Naive B cell (primary cell): ENCODE results near the gene IRF2BP2. TPM values are rescaled to one million over a fixed set of nuclear protein-coding genes. Genes with fewer than 3 reads are reported as not detected.

Source experiments
- ATAC-seq, 2 donors: fragments of 150-1000 bp; cut with Tn5 transposase; 2 replicates each; pipeline ENCODE4 v1.10.0; 2021; ENCODE audit warnings: low read depth in 2 of 2, mild to moderate bottlenecking in 2 of 2, moderate library complexity in 2 of 2
- DNase-seq: peaks from one replicate; pipeline ENCODE4 v3.0.0; 2022
- H3K27ac Mint-ChIP-seq, 6 donors: one replicate each; pipeline ENCODE4 v1.8.0; 2020 to 2022; ENCODE audit warnings: mild to moderate bottlenecking in 6 of 6, mixed read lengths in 6 of 6, moderate library complexity in 5 of 6, inconsistent platforms in 2 of 6
- H3K27me3 Mint-ChIP-seq, 3 donors: one replicate each; pipeline ENCODE4 v1.8.0; 2021 to 2022; ENCODE audit warnings: mixed read lengths in 3 of 3, mild to moderate bottlenecking in 1 of 3
- H3K36me3 Mint-ChIP-seq, 2 donors: one replicate each; pipeline ENCODE4 v1.8.0; 2020 to 2022; ENCODE audit warnings: mixed read lengths in 2 of 2, inconsistent platforms in 1 of 2, mild to moderate bottlenecking in 1 of 2
- H3K4me1 Mint-ChIP-seq, 3 donors: one replicate each; pipeline ENCODE4 v1.8.0; 2020 to 2022; ENCODE audit warnings: mixed read lengths in 3 of 3, inconsistent platforms in 1 of 3, mild to moderate bottlenecking in 1 of 3, moderate library complexity in 1 of 3
- H3K4me3 Mint-ChIP-seq, 8 donors: one replicate each; pipeline ENCODE4 v1.8.0; 2020 to 2022; ENCODE audit warnings: mild to moderate bottlenecking in 8 of 8, mixed read lengths in 8 of 8, moderate library complexity in 8 of 8, inconsistent platforms in 2 of 8
- H3K9me3 Mint-ChIP-seq, 7 donors: one replicate each; pipeline ENCODE4 v1.8.0; 2020 to 2022; ENCODE audit warnings: mixed read lengths in 7 of 7, mild to moderate bottlenecking in 5 of 7, inconsistent platforms in 2 of 7, moderate library complexity in 1 of 7
- polyA plus RNA-seq, 6 donors: library from polyadenylated mRNA; unstranded; fragments of 300-500 nt; fragmentation: Illumina TruSeq; gene quantifications; one replicate each; pipeline ENCODE4 v1.2.3, GENCODE V29; 2021; ENCODE audit warnings: low read depth in 6 of 6

The IRF2BP2 gene
- polyA plus RNA-seq, 6 donors from 2014 or later: 40.3 to 66.1 (median 55.3) TPM

- H3K36me3 Mint-ChIP-seq: no peaks in the 10 kb centered on the region
- no peak overlapping the region for H3K4me3 Mint-ChIP-seq
- H3K4me1 Mint-ChIP-seq: no peaks in the 10 kb centered on the region
- H3K27ac Mint-ChIP-seq: no peak overlapping the region
- ATAC-seq (no peak), DNase-seq (no peak)
- no peaks in the 10 kb centered on the region for H3K9me3 Mint-ChIP-seq
- H3K27me3 Mint-ChIP-seq: peaks cover 0 to 7% (median 4%) of the 10 kb centered on the region in 3 donors
Measured at GRCh38 chr1:234573711-234574299, 36.2 kb downstream of the IRF2BP2 start.

DNA sequence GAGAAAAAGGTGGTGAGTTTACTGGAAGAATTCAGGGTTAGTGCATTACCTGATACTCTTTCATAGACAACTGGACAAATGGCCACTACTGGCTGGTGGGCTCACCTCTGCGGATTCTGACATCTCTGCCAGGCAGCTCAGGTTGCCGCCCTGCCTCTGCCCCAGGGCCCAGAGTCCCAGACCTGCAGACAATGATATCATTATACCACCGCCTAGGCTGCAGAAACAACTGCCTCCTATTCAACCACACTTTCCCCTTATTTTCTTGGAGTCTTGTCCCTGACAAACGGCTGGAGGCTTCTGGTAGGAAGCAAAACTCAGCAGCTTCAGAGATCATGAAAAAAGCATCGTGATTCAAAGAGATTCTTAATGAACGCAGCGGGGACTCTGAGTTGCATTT, 37.0 kb downstream of the IRF2BP2 start:
- H3K27me3 Mint-ChIP-seq: peaks cover 0 to 1% (median 0%) of the 10 kb centered on the region in 3 donors
- DNase-seq: no peak
- no peaks in the 10 kb centered on the region for H3K36me3 Mint-ChIP-seq
- ATAC-seq: no peak
- no peak overlapping the region for H3K4me3 Mint-ChIP-seq
- no peaks in the 10 kb centered on the region for H3K9me3 Mint-ChIP-seq
- H3K4me1 Mint-ChIP-seq: no peaks in the 10 kb centered on the region
- H3K27ac Mint-ChIP-seq: no peak overlapping the region

GRCh38 chr1:234571702-234572101, 38.3 kb downstream of the IRF2BP2 start:
- no peak overlapping the region for H3K4me3 Mint-ChIP-seq
- H3K9me3 Mint-ChIP-seq: peaks cover 0 to 5% (median 1%) of the 10 kb centered on the region in 7 donors
- H3K4me1 Mint-ChIP-seq: no peaks in the 10 kb centered on the region
- no peaks in the 10 kb centered on the region for H3K36me3 Mint-ChIP-seq
- H3K27ac Mint-ChIP-seq: no peak overlapping the region
- DNase-seq: no peak
- ATAC-seq: no peak
- no peaks in the 10 kb centered on the region for H3K27me3 Mint-ChIP-seq

- Mint-ChIP-seq H3K4me3 (no peak overlapping the region), H3K4me1 (no peaks in the 10 kb centered on the region), H3K27ac (peak overlapping the region in 1 of 6 donors; percentile 56), H3K27me3 (no peaks in the 10 kb centered on the region), H3K36me3 (no peaks in the 10 kb centered on the region), H3K9me3 (peaks cover 0 to 5% (median 1%) of the 10 kb centered on the region in 7 donors)
- DNase-seq: no peak
- ATAC-seq: no peak
Measured at GRCh38 chr1:234570329-234571120, 39.5 kb downstream of the IRF2BP2 start.

GRCh38 chr1:234568345-234568744, 41.6 kb downstream of the IRF2BP2 start:
- ATAC-seq: no peak
- Mint-ChIP-seq H3K9me3 (peaks cover 0 to 5% (median 1%) of the 10 kb centered on the region in 7 donors), H3K4me3 (no peak overlapping the region)

DNA sequence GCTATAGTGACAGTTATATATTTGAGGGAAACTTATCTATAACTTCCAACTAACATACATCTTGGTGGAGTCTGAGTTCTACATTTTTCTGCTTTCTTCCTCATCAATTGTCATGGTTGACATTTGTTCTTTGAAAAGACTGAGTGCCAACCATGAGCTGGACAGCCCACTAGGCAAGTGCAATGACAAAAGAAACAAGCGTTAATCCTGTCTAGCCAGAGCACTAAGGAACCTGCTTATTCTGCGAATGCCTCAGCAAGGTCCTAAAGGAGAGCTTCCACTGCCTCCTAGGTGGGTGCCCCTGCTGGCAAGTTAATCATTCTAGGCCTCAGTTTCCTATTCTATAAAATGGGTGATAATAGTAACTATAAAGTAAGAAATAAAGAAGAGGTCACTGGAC, 44.8 kb downstream of the IRF2BP2 start:
- DNase-seq (no peak), ATAC-seq (no peak)
- Mint-ChIP-seq H3K4me1 (no peaks in the 10 kb centered on the region), H3K9me3 (peaks cover 0 to 5% (median 1%) of the 10 kb centered on the region in 7 donors), H3K27me3 (no peaks in the 10 kb centered on the region), H3K36me3 (no peaks in the 10 kb centered on the region), H3K27ac (no peak overlapping the region), H3K4me3 (no peak overlapping the region)

More at GRCh38 chr1:234568345-234568744, 41.6 kb downstream of the IRF2BP2 start:
- no peak for DNase-seq
- no peaks in the 10 kb centered on the region for H3K4me1 Mint-ChIP-seq
- H3K36me3 Mint-ChIP-seq: no peaks in the 10 kb centered on the region
- H3K27ac Mint-ChIP-seq: no peak overlapping the region
- no peaks in the 10 kb centered on the region for H3K27me3 Mint-ChIP-seq

GRCh38 chr1:234564035-234565029, 45.6 kb downstream of the IRF2BP2 start:
- H3K9me3 Mint-ChIP-seq: peaks cover 0 to 5% (median 1%) of the 10 kb centered on the region in 7 donors
- DNase-seq (no peak), ATAC-seq (no peak)
- no peaks in the 10 kb centered on the region for H3K4me1 Mint-ChIP-seq
- H3K27me3 Mint-ChIP-seq: no peaks in the 10 kb centered on the region
- H3K36me3 Mint-ChIP-seq: no peaks in the 10 kb centered on the region
- no peak overlapping the region for H3K4me3 Mint-ChIP-seq
- H3K27ac Mint-ChIP-seq: no peak overlapping the region

GRCh38 chr1:234562334-234562733, 47.6 kb downstream of the IRF2BP2 start:
- Mint-ChIP-seq H3K36me3 (no peaks in the 10 kb centered on the region), H3K27ac (peak overlapping the region in 1 of 6 donors; percentile 41), H3K4me1 (no peaks in the 10 kb centered on the region), H3K9me3 (peaks cover 0 to 5% (median 1%) of the 10 kb centered on the region in 7 donors), H3K27me3 (no peaks in the 10 kb centered on the region), H3K4me3 (no peak overlapping the region)
- no peak for ATAC-seq
- no peak for DNase-seq

DNA sequence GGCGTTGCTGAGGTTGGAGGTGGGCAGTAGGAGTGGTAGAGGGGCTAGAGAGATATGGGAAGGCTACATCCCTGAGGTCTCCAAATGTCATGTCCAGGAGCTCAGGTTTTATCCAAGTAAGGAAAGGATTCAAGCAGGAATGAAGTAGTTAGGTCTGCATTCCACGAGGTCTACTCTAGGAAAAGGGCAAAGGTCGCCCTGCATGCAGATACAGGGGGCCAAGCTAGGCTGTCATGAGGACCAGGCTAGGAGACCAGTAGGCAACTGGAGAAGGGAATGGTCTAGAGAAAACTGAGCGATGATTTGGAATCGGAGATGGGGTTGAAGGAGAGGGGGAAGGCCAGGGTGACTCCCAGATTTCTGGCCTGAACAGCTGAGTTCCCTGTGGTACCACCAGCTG, 48.7 kb downstream of the IRF2BP2 start:
- Mint-ChIP-seq H3K27me3 (no peaks in the 10 kb centered on the region), H3K4me1 (no peaks in the 10 kb centered on the region), H3K36me3 (no peaks in the 10 kb centered on the region), H3K4me3 (peak overlapping the region in 1 of 8 donors; percentile 12), H3K27ac (no peak overlapping the region), H3K9me3 (no peaks in the 10 kb centered on the region)
- ATAC-seq: no peak
- DNase-seq: no peak

- no peaks in the 10 kb centered on the region for H3K4me1 Mint-ChIP-seq
- H3K27me3 Mint-ChIP-seq: no peaks in the 10 kb centered on the region
- no peaks in the 10 kb centered on the region for H3K36me3 Mint-ChIP-seq
- no peak overlapping the region for H3K4me3 Mint-ChIP-seq
- no peak for ATAC-seq
- no peak for DNase-seq
- no peaks in the 10 kb centered on the region for H3K9me3 Mint-ChIP-seq
- H3K27ac Mint-ChIP-seq: no peak overlapping the region
Measured at GRCh38 chr1:234559902-234560676, 49.9 kb downstream of the IRF2BP2 start.

GRCh38 chr1:234559152-234559901, 50.7 kb downstream of the IRF2BP2 start:
- DNase-seq: no peak
- Mint-ChIP-seq H3K9me3 (no peaks in the 10 kb centered on the region), H3K27me3 (no peaks in the 10 kb centered on the region), H3K27ac (no peak overlapping the region), H3K4me3 (no peak overlapping the region), H3K36me3 (no peaks in the 10 kb centered on the region), H3K4me1 (no peaks in the 10 kb centered on the region)
- ATAC-seq: no peak

DNA sequence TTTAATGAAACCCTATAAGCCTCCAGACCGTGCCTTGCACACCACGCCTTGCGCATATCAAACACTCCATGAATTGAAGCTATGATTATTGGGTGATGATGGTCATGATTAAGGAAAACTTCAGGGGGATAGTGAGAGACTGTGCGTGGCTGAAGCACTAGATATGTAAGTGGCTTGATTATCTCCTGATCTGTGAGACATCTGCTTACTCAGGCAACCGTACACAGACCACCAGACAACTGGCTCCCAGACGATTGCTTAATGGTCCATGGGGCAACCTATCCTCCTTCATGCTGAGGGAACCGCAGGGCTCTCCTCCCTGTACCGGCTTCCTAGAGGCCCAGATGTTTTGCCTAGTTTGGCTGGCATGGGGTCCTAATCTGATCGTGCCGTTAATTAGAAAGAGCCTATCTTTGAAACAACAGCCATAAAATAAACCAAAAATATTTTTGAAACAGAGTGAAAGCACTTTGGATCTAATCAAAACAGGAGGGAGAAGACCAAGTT, 51.6 kb downstream of the IRF2BP2 start:
- ATAC-seq: no peak
- no peak for DNase-seq
- Mint-ChIP-seq H3K36me3 (no peaks in the 10 kb centered on the region), H3K27ac (no peak overlapping the region), H3K9me3 (no peaks in the 10 kb centered on the region), H3K4me3 (no peak overlapping the region), H3K27me3 (no peaks in the 10 kb centered on the region), H3K4me1 (no peaks in the 10 kb centered on the region)
